ENCODE data around the gene SSR2.

SSR2 gene

DNA sequence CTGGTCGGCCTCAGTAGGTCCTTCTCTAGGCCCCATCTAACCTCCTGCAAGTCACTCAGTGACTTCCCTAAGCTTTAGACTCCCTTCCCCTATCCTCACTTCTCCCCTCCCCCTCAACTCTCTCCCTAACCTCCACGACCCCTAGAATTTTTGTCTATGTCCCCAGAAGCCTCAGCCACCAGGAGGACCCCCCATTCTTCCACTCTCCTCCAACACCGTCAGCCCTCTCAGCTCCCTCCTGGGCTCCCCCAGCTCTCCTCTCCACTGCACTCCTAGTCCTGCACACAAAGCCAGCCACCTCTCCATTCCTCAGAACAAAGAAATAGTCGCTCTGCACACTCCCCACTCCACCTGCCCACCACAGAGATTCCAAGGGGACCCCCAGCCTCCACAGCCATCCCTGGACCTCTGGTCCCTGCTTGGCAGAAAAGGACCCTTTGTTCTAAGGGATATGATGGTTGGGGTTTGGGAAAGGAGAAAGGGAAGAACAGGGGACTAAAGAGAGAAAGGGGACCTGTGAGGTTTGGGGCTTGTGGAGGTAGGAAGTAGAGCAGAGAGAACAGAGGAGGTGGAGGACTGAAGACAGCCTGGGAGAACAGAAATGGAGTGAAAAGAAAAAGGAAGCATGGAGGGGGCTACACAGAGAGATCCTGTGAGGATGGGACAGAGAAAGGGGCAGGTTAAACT, 45.2 kb downstream of the SSR2 start:
- Histone ChIP-seq H3K36me3 (replicated peaks in 1 of 2; ENCODE audit: control insufficient read depth in 2 of 2, insufficient read depth in 2 of 2, low read length in 2 of 2) (peaks cover 0 to 24% of the 10 kb centered on the region in 2 donors), H3K79me1 (ENCODE audit: low read depth, low read length) (peaks cover 10% of the 10 kb centered on the region), H3K27ac (replicated peaks; ENCODE audit: low read length) (peak overlapping the region; percentile 89), H3K9me3 (replicated peaks in 1 of 2; ENCODE audit: control insufficient read depth in 2 of 2, insufficient read depth in 1 of 2, low read depth in 1 of 2, low read length in 2 of 2) (no peaks in the 10 kb centered on the region), H3K27me3 (ENCODE audit: control insufficient read depth in 3 of 3, insufficient read depth in 3 of 3, low read depth in 1 of 3, low read length in 3 of 3) (no peaks in the 10 kb centered on the region), H2AK5ac (ENCODE audit: low read depth, low read length) (peak overlapping the region; percentile 51), H3K23ac (ENCODE audit: low read depth, low read length, poor library complexity) (no peak overlapping the region), H3K4ac (ENCODE audit: low read length) (no peak overlapping the region), H3K14ac (ENCODE audit: low read length) (no peak overlapping the region), H3K4me1 (ENCODE audit: control insufficient read depth in 2 of 2, insufficient read depth in 1 of 2, low read depth in 1 of 2, low read length in 2 of 2) (peaks cover 36 to 42% of the 10 kb centered on the region in 2 donors), H4K8ac (ENCODE audit: low read depth, low read length) (no peak overlapping the region), H2AFZ (ENCODE audit: low read length) (no peak overlapping the region), H3K4me2 (ENCODE audit: insufficient read depth, low read length, poor library complexity, severe bottlenecking) (peak overlapping the region; percentile 81), H3K9ac (ENCODE audit: low read depth, low read length, poor library complexity) (peak overlapping the region; percentile 15), H3K4me3 (ENCODE audit: low read length in 2 of 2) (peak overlapping the region; percentile 75 to 95), H2BK120ac (ENCODE audit: low read depth, low read length) (peak overlapping the region; percentile 69), H2BK15ac (ENCODE audit: low read length) (peak overlapping the region; percentile 59), H2BK12ac (ENCODE audit: low read length) (no peak overlapping the region), H3K18ac (ENCODE audit: low read length) (peak overlapping the region; percentile 83), H4K91ac (ENCODE audit: low read depth, low read length, poor library complexity) (no peak overlapping the region), H2BK5ac (ENCODE audit: low read length) (peak overlapping the region; percentile 95)
- no peak for DNase-seq (ENCODE audit: low spot score)
- WGBS, 2 donors (ENCODE audit: extremely low coverage in 2 of 2, insufficient read length in 2 of 2, insufficient replicate concordance in 1 of 2): 100% methylated on average over 1 of the region's 4 CpGs; no CpG with 5 or more reads in 1 of the 2 donors

DNA sequence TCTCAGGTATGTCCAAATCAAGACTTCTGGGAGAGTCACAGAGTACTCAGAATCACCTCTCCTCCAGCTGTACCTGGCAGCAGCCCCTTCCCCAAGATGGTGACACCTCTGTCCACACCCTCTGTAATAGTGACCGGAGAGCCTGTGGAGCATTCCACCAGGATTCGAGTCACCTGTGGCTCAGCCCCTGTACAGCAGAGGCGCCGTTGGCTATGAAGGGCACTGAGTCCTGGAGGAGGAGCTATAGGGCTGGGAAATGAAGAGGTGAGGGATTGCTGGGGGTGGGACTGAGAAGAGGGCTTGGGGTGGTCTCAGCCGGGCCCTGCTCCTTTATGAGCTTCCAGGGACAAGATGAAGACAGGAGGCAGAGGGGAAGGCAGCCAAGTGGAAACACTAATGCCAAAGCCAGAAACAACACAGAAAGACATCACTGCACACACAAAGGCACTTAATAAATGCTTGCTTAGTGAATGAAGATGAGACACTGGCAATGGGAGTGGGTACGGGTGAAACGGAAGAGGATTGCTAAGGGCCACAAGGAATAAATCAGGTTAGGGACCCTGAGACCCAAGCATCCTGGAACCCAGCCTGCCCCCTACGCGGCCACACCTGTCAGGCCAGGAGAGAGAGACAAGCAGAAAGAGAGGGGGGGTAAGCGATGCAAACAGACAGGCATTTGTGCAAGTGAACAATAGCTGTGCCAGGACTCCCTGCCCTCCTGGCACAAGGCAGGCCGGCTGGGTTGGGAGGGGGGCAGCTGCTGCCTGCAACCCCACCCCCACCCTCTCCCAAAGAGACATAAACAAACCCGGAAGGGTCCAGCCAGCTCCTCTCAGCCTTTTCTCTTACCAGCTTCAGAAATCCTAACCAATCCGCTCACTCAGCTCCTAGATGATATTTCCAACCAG, 46.3 kb downstream of the SSR2 start:
- Histone ChIP-seq H2BK15ac (ENCODE audit: low read length) (peak overlapping the region; percentile 59), H3K27ac (replicated peaks; ENCODE audit: low read length) (peak overlapping the region; percentile 19)
- no CpG with 5 or more reads among the region's 13 CpGs for WGBS, 2 donors (ENCODE audit: extremely low coverage in 2 of 2, insufficient read length in 2 of 2, insufficient replicate concordance in 1 of 2)

GRCh38 chr1:155973723-155974122, 47.0 kb downstream of the SSR2 start:
- Histone ChIP-seq H2BK5ac (ENCODE audit: low read length) (no peak overlapping the region), H3K4ac (ENCODE audit: low read length) (no peak overlapping the region), H3K27me3 (ENCODE audit: control insufficient read depth in 3 of 3, insufficient read depth in 3 of 3, low read depth in 1 of 3, low read length in 3 of 3) (no peaks in the 10 kb centered on the region), H3K9ac (ENCODE audit: low read depth, low read length, poor library complexity) (no peak overlapping the region), H3K23ac (ENCODE audit: low read depth, low read length, poor library complexity) (no peak overlapping the region), H3K9me3 (replicated peaks in 1 of 2; ENCODE audit: control insufficient read depth in 2 of 2, insufficient read depth in 1 of 2, low read depth in 1 of 2, low read length in 2 of 2) (no peaks in the 10 kb centered on the region), H2AFZ (ENCODE audit: low read length) (no peak overlapping the region), H2BK120ac (ENCODE audit: low read depth, low read length) (no peak overlapping the region), H3K4me2 (ENCODE audit: insufficient read depth, low read length, poor library complexity, severe bottlenecking) (no peak overlapping the region), H3K79me1 (ENCODE audit: low read depth, low read length) (peaks cover 24% of the 10 kb centered on the region), H4K8ac (ENCODE audit: low read depth, low read length) (no peak overlapping the region), H3K18ac (ENCODE audit: low read length) (no peak overlapping the region), H2BK15ac (ENCODE audit: low read length) (no peak overlapping the region), H4K91ac (ENCODE audit: low read depth, low read length, poor library complexity) (no peak overlapping the region), H3K36me3 (replicated peaks in 1 of 2; ENCODE audit: control insufficient read depth in 2 of 2, insufficient read depth in 2 of 2, low read length in 2 of 2) (peaks cover 8 to 41% of the 10 kb centered on the region in 2 donors), H2BK12ac (ENCODE audit: low read length) (no peak overlapping the region), H3K4me1 (ENCODE audit: control insufficient read depth in 2 of 2, insufficient read depth in 1 of 2, low read depth in 1 of 2, low read length in 2 of 2) (peaks cover 37 to 51% of the 10 kb centered on the region in 2 donors), H3K4me3 (ENCODE audit: low read length in 2 of 2) (no peak overlapping the region), H2AK5ac (ENCODE audit: low read depth, low read length) (no peak overlapping the region), H3K27ac (replicated peaks; ENCODE audit: low read length) (no peak overlapping the region), H3K14ac (ENCODE audit: low read length) (no peak overlapping the region)
- no peak for DNase-seq (ENCODE audit: low spot score)
- no CpG with 5 or more reads among the region's 3 CpGs for WGBS, 2 donors (ENCODE audit: extremely low coverage in 2 of 2, insufficient read length in 2 of 2, insufficient replicate concordance in 1 of 2)

More for the DNA sequence above, 46.3 kb downstream of the SSR2 start:
- peaks cover 2 to 34% of the 10 kb centered on the region in 2 donors for H3K36me3 ChIP-seq (replicated peaks in 1 of 2; ENCODE audit: control insufficient read depth in 2 of 2, insufficient read depth in 2 of 2, low read length in 2 of 2)
- no peak overlapping the region for H3K23ac ChIP-seq (ENCODE audit: low read depth, low read length, poor library complexity)
- H3K9me3 ChIP-seq (replicated peaks in 1 of 2; ENCODE audit: control insufficient read depth in 2 of 2, insufficient read depth in 1 of 2, low read depth in 1 of 2, low read length in 2 of 2): no peaks in the 10 kb centered on the region
- no peak for DNase-seq (ENCODE audit: low spot score)
- peak overlapping the region; percentile 85 for H3K18ac ChIP-seq (ENCODE audit: low read length)
- H4K91ac ChIP-seq (ENCODE audit: low read depth, low read length, poor library complexity): no peak overlapping the region
- peaks cover 37 to 49% of the 10 kb centered on the region in 2 donors for H3K4me1 ChIP-seq (ENCODE audit: control insufficient read depth in 2 of 2, insufficient read depth in 1 of 2, low read depth in 1 of 2, low read length in 2 of 2)
- H4K8ac ChIP-seq (ENCODE audit: low read depth, low read length): no peak overlapping the region
- peak overlapping the region; percentile 23 for H3K14ac ChIP-seq (ENCODE audit: low read length)
- H2BK5ac ChIP-seq (ENCODE audit: low read length): peak overlapping the region; percentile 76
- H3K79me1 ChIP-seq (ENCODE audit: low read depth, low read length): peaks cover 18% of the 10 kb centered on the region
- no peaks in the 10 kb centered on the region for H3K27me3 ChIP-seq (ENCODE audit: control insufficient read depth in 3 of 3, insufficient read depth in 3 of 3, low read depth in 1 of 3, low read length in 3 of 3)
- H3K4me2 ChIP-seq (ENCODE audit: insufficient read depth, low read length, poor library complexity, severe bottlenecking): peak overlapping the region; percentile 81
- H3K9ac ChIP-seq (ENCODE audit: low read depth, low read length, poor library complexity): peak overlapping the region; percentile 15
- H3K4me3 ChIP-seq (ENCODE audit: low read length in 2 of 2): peak overlapping the region; percentile 75 to 95
- no peak overlapping the region for H2BK120ac ChIP-seq (ENCODE audit: low read depth, low read length)
- H2BK12ac ChIP-seq (ENCODE audit: low read length): no peak overlapping the region
- H2AFZ ChIP-seq (ENCODE audit: low read length): no peak overlapping the region
- peak overlapping the region; percentile 96 for H2AK5ac ChIP-seq (ENCODE audit: low read depth, low read length)
- no peak overlapping the region for H3K4ac ChIP-seq (ENCODE audit: low read length)

Measured in neuronal stem cell (in vitro differentiated cells).